HAP-1 (cell line): ENCODE measurements around the gene DDX41.
"Not testable (repeated sequence)": the region's sequence is repeated elsewhere in the genome, so short reads cannot be mapped to it uniquely, and the experiment has no call there.

Experiments used
- DNase-seq, 2 experiments: peaks; one replicate each; pipeline ENCODE4 v3.0.0-alpha.2; 2016 to 2020; ENCODE audit warnings: low spot score in 2 of 2
- H3K27me3 ChIP-seq: fragments of 250-450 bp; sonication (Bioruptor Pico); 2 replicates; pipeline ENCODE4 v1.5.1; 2020; ENCODE audit warnings: low read depth, mild to moderate bottlenecking, moderate library complexity
- H3K36me3 ChIP-seq: fragments of 250-450 bp; sonication (Bioruptor Pico); replicated peaks from 2 replicates; pipeline ENCODE4 v1.5.1; 2020; ENCODE audit warnings: mild to moderate bottlenecking
- H3K4me1 ChIP-seq: fragments of 250-450 bp; sonication (Bioruptor Pico); 2 replicates; pipeline ENCODE4 v1.5.1; 2020; ENCODE audit warnings: mild to moderate bottlenecking
- H3K4me3 ChIP-seq: fragments of 250-450 bp; sonication (Bioruptor Pico); 2 replicates; pipeline ENCODE4 v1.5.1; 2020; ENCODE audit warnings: mild to moderate bottlenecking, moderate library complexity
- H3K9me3 ChIP-seq: fragments of 250-450 bp; sonication (Bioruptor Pico); 2 replicates; pipeline ENCODE4 v1.5.1; 2020; ENCODE audit warnings: mild to moderate bottlenecking, moderate library complexity
- in situ Hi-C: fragments of 300-500 bp; cut with MboI; formaldehyde crosslinking; loops from 3 replicates; pipeline ENCODE4 v1.14.3; 2020; ENCODE audit warnings: low sequenced_read_pairs, inconsistent platforms, mixed read lengths

The DDX41 gene

DNA sequence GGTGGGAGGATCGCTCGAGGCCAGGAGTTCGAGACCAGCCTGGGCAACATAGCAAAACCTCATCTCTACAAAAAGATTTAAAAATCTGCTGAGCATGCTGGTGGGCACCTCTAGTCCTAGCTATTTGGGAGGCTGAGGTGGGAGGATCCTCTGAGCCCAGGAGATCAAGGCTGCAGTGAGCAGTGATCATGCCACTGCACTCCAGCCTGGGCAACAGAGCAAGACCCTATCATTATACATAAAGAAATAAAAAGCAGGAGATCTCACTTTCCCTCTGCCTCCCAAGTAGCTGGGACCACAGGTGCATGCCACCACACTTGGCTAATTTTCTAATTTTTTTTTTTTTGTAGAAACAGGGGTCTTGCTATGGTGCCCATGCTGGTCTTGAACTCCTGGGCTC, 31.0 kb downstream of the DDX41 start:
- peaks cover 51% of the 10 kb centered on the region for H3K36me3 ChIP-seq
- H3K9me3 ChIP-seq, H3K4me3 ChIP-seq, in situ Hi-C loops, H3K27me3 ChIP-seq, DNase-seq, H3K4me1 ChIP-seq: not testable (repeated sequence)

DNA sequence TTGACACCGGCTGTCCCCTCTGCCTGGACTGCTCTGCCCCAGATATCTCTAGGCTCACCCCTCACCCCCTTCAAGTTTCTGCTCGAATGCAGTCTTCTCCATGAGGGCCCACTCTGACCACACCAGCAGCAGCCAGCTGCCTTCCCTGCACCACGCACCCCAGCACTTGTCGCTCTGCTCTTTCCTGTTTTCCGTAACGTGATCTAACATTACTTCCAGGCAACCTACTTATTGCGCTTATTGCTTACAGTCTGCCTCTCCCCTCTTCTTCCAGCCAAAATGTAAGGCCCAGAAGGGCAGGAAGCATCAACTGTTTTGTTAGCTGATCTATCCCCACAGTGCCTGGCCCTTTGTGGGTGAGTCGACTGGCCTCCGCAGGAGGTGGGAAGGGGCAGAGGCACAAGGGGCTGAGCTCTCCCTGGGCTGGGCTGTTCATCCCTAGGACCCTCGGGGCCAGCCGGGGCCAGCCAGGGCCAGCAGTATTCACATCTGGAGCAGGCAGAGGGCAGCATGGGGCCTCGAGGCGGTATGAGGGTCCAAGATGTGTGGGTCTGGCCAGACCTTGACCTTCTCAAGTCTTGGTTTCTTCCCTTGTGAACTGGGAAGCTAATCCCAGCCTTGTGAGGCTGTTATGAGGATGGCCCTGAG, 31.7 kb downstream of the DDX41 start:
- no peak for DNase-seq
- Histone ChIP-seq H3K4me1 (no peaks in the 10 kb centered on the region), H3K9me3 (no peaks in the 10 kb centered on the region), H3K36me3 (peaks cover 43% of the 10 kb centered on the region), H3K4me3 (no peak overlapping the region), H3K27me3 (no peaks in the 10 kb centered on the region)
- in situ Hi-C loops, result no loop called here

GRCh38 chr5:177483994-177484901, 32.5 kb downstream of the DDX41 start:
- DNase-seq, result no peak
- in situ Hi-C loops, result no loop called here
- Histone ChIP-seq H3K4me1 (no peaks in the 10 kb centered on the region), H3K27me3 (no peaks in the 10 kb centered on the region), H3K4me3 (no peak overlapping the region), H3K36me3 (peaks cover 37% of the 10 kb centered on the region), H3K9me3 (no peaks in the 10 kb centered on the region)

DNA sequence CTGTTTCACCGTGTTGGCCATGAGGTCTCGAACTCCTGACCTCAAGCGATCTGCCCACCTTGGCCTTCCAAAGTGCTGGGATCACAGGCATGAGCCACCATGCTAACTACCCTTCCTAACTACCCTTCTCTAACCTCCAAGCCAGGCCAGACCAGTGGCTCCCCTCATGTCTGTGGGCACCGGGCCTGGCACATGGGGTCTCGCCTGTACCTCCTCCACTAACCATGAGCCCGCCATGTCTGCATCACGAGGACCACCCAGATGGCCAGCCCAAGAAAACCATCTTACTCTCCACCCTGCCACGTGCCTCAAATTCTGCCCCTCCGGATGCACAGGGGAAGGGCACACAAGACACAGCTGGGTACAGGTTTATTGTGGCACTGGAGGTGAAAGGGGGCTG, 33.7 kb downstream of the DDX41 start:
- Histone ChIP-seq H3K36me3 (peaks cover 28% of the 10 kb centered on the region), H3K9me3 (no peaks in the 10 kb centered on the region), H3K27me3 (no peaks in the 10 kb centered on the region), H3K4me3 (no peak overlapping the region), H3K4me1 (no peaks in the 10 kb centered on the region)
- DNase-seq, result no peak
- in situ Hi-C loops, result no loop called here

DNA sequence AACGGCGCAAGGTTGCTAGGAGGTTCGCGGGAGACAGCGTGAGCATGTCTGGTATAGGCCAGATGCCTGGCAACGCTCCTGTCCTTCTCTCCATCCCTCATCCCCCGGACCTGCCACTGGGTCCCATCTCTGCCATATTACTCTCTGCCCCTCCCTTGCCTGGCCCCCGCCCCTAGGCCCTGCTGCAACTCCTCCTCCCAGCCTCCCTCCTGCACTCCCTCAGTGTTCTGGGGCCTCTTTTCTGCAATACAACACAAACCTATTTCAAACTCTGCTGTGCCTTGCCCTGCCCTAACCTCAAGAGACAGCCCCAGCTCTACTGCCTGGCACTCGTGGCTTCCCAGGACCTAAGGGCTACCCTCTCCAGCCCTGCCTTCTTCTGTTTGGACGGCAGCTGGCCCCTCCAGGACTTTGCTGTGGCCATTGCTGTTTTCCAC, 34.4 kb downstream of the DDX41 start:
- in situ Hi-C loops, result no loop called here
- no peaks in the 10 kb centered on the region for H3K9me3 ChIP-seq
- peaks cover 22% of the 10 kb centered on the region for H3K36me3 ChIP-seq
- H3K4me1 ChIP-seq, result no peaks in the 10 kb centered on the region
- DNase-seq, result no peak
- no peaks in the 10 kb centered on the region for H3K27me3 ChIP-seq
- H3K4me3 ChIP-seq, result no peak overlapping the region

GRCh38 chr5:177479774-177480173, 37.0 kb downstream of the DDX41 start:
- DNase-seq, result no peak
- H3K4me1 ChIP-seq, result no peaks in the 10 kb centered on the region
- in situ Hi-C loops, result no loop called here
- H3K36me3 ChIP-seq, result peaks cover 11% of the 10 kb centered on the region
- no peaks in the 10 kb centered on the region for H3K27me3 ChIP-seq
- no peaks in the 10 kb centered on the region for H3K9me3 ChIP-seq
- no peak overlapping the region for H3K4me3 ChIP-seq

DNA sequence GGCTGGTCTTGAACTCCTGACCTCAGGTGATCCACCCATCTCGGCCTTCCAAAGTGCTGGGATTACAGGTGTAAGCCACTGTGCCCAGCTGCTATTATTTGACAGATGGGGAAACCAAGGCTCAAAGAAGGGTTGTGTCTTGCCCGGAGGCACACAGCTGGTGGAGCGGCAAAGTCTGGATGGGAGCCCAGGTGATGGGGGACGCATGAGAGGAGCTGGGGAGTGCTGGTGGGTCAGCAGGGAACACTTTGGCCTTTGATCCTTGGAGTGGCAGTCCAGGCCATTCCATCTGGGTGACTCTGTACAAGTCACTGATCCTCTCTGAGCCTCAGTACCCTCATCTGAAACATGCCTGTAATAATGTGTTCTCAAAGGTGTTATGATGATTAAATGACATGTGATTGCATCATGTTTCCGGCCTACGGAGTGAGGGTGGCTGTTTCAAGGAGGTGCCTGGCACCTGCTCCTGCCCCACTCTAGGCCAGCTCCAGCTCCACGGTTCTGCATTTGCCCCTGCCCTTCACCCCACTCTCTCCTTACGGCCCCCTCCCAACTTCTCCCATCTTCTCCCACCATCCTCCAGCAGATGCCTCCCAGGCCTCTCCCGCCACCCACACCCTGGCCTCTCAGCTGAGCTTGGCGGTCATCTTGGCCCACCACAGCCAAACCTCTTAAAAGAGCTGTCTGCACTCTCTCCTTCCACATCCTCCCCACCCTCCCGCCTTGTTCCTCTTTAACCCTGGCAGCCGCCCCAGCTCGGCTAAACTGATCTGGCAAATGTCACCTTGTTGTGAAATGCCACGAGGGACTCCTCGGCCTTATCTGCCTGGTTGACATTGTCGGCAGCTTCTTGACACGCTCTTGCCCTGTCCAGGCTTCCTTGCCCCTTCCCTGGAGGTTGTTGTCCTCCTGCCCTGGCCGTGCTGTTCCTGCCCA, 37.8 kb downstream of the DDX41 start:
- in situ Hi-C loops, result no loop called here
- peaks cover 11% of the 10 kb centered on the region for H3K36me3 ChIP-seq
- no peak for DNase-seq
- H3K4me3 ChIP-seq, result no peak overlapping the region
- H3K27me3 ChIP-seq, result no peaks in the 10 kb centered on the region
- peaks cover 2% of the 10 kb centered on the region; the same call in 1 of the 2 replicates for H3K4me1 ChIP-seq
- H3K9me3 ChIP-seq, result no peaks in the 10 kb centered on the region

- Histone ChIP-seq H3K27me3 (no peaks in the 10 kb centered on the region), H3K36me3 (peaks cover 3% of the 10 kb centered on the region), H3K4me1 (peaks cover 3% of the 10 kb centered on the region; the same call in 1 of the 2 replicates), H3K4me3 (no peak overlapping the region), H3K9me3 (no peaks in the 10 kb centered on the region)
- in situ Hi-C loops, result no loop called here
- no peak for DNase-seq
Measured at GRCh38 chr5:177477701-177478477, 38.9 kb downstream of the DDX41 start.

DNA sequence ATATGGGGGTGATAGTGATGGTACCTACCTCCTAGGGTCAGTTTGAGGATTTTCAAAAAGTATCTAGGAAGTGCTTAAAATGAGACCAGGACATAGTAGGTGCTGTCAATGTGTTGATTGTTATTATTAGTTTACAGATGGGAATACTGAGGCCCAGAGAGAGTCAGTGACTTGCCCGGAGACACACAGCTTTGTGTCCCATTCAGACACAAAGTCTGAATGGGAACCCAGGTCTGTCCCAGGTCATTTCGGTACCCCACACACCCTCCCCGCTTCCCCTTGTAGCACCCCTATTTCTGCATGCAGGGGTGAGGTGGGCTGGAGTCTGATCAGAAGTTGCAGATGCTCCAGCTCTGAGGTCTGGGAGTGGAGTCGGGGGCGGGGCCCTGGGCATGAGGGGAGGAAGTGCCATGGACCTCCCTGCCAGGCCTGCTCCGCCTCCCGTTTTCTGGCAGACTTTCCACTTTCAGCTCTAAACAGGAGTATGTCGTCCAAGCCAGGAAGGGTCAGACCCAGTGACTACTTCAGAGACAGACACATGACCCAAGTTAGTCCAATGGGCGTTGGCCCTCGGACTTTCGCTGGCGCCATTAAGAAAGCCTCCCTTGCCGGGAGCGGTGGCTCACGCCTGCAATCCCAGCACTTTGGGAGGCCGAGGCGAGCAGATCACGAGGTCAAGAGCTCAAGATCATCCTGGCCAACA, 40.1 kb downstream of the DDX41 start:
- in situ Hi-C loops, result no loop called here
- H3K4me1 ChIP-seq, result peaks cover 3% of the 10 kb centered on the region; the same call in 1 of the 2 replicates
- no peak overlapping the region for H3K4me3 ChIP-seq
- no peaks in the 10 kb centered on the region for H3K27me3 ChIP-seq
- no peaks in the 10 kb centered on the region for H3K9me3 ChIP-seq
- H3K36me3 ChIP-seq, result peaks cover 3% of the 10 kb centered on the region
- no peak for DNase-seq

DNA sequence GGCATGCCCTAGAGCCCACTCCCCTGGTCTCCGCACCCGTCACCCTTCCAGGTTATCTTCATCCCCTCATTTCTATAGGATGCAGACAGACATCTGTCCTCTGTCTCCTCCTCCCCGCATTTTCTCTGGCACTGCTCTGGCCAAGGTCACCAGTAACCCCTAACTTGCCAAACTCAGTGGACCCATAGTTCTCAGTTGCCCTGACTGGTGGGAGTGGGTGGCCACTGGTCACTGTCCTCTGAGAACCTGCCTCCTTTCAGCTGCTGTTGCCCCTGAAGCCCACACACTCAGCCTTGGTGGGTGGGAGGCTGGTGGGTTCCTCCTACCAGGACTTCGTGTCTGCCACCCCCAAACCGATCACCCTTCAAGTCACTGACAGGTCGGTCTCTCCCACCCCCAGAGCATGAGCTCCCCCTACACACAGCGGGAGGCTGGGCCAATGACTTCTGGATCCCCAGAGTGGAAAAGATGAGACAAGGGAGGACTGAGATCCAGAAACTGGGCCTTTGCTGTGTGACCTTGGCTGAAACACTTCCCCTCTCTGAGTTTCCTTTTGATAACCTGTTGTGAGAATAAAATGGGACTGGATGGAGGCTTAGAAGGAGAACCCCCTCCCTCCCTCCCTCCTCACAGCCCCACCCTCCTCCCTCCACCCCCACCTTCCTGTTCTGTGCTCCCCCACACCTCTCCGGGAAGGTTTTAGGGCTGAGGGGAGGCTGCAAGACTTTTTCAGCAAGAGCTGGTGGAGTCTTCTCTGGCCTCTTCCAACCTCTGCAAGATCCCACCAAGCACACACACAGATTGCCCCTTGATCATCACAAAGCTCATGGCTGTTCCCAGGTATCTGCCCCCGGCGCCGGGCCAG, 41.0 kb downstream of the DDX41 start:
- DNase-seq, result no peak
- in situ Hi-C loops, result no loop called here
- H3K36me3 ChIP-seq, result peaks cover 9% of the 10 kb centered on the region
- no peaks in the 10 kb centered on the region for H3K27me3 ChIP-seq
- H3K4me1 ChIP-seq, result peaks cover 3% of the 10 kb centered on the region; the same call in 1 of the 2 replicates
- H3K9me3 ChIP-seq, result no peaks in the 10 kb centered on the region
- no peak overlapping the region for H3K4me3 ChIP-seq

GRCh38 chr5:177474846-177475562, 41.8 kb downstream of the DDX41 start:
- in situ Hi-C loops, result no loop called here
- Histone ChIP-seq H3K4me3 (no peak overlapping the region), H3K9me3 (no peaks in the 10 kb centered on the region), H3K4me1 (peaks cover 3% of the 10 kb centered on the region; the same call in 1 of the 2 replicates), H3K36me3 (peaks cover 9% of the 10 kb centered on the region), H3K27me3 (no peaks in the 10 kb centered on the region)
- DNase-seq, result no peak
